Measurements from ENCODE around the gene CHIC2. TPM values are rescaled to one million over a fixed set of nuclear protein-coding genes. Genes with fewer than 3 reads are reported as not detected.
"Not testable (repeated sequence)": the region's sequence is repeated elsewhere in the genome, so short reads cannot be mapped to it uniquely, and the experiment has no call there.

CHIC2 gene
- total RNA-seq, 2 experiments from 2014 or later, result 16.8 to 17.5 TPM

- POLR2A ChIA-PET, result no interaction called here
- intact Hi-C loops (cut with micrococcal nuclease), result no loop called here
- H3K27ac Mint-ChIP-seq, result no peak overlapping the region
- no peak for DNase-seq
- CTCF ChIA-PET, result no interaction called here
- no peaks in the 10 kb centered on the region for H3K9me3 Mint-ChIP-seq
- TF ChIP-seq CTCF (IDR thresholded peaks at IDR 0.05), result no peak
- no peak overlapping the region for H3K4me3 Mint-ChIP-seq
- H3K27me3 Mint-ChIP-seq, result no peaks in the 10 kb centered on the region
- peaks cover 21% of the 10 kb centered on the region for H3K4me1 Mint-ChIP-seq (ENCODE audit: low read depth)
- no peak for ATAC-seq
- peaks cover 5% of the 10 kb centered on the region for H3K36me3 Mint-ChIP-seq (ENCODE audit: low read depth)
Observed at GRCh38 chr4:54027311-54027710, 37.1 kb downstream of the CHIC2 start.

- Mint-ChIP-seq H3K27ac (no peak overlapping the region), H3K36me3 (ENCODE audit: low read depth) (peaks cover 5% of the 10 kb centered on the region), H3K9me3 (no peaks in the 10 kb centered on the region), H3K4me1 (ENCODE audit: low read depth) (peaks cover 18% of the 10 kb centered on the region), H3K27me3 (no peaks in the 10 kb centered on the region), H3K4me3 (no peak overlapping the region)
- DNase-seq (no peak), ATAC-seq (no peak)
- no peak for TF ChIP-seq CTCF (IDR thresholded peaks at IDR 0.05)
- ChIA-PET CTCF (no interaction called here), POLR2A (no interaction called here)
- intact Hi-C loops (cut with micrococcal nuclease), result no loop called here
Observed at GRCh38 chr4:54025582-54025981, 38.8 kb downstream of the CHIC2 start.

- ATAC-seq; H3K36me3 Mint-ChIP-seq (ENCODE audit: low read depth); H3K27me3 Mint-ChIP-seq; intact Hi-C loops (cut with micrococcal nuclease); H3K4me3 Mint-ChIP-seq; H3K27ac Mint-ChIP-seq; H3K9me3 Mint-ChIP-seq; DNase-seq; POLR2A ChIA-PET: not testable (repeated sequence)
- H3K4me1 Mint-ChIP-seq (ENCODE audit: low read depth), result peaks cover 17% of the 10 kb centered on the region
- CTCF ChIA-PET, result interaction anchor here (1.1 kb wide), 1 partner anchor 9 kb away, joined by 3 read pairs; no protein-coding TSS in a partner anchor
Observed at GRCh38 chr4:54023019-54023418, 41.4 kb downstream of the CHIC2 start.

GRCh38 chr4:54017974-54018373 is 46.4 kb downstream of the CHIC2 start:
- Mint-ChIP-seq H3K36me3 (ENCODE audit: low read depth) (peaks cover 4% of the 10 kb centered on the region), H3K4me1 (ENCODE audit: low read depth) (peaks cover 15% of the 10 kb centered on the region), H3K27ac (no peak overlapping the region), H3K9me3 (no peaks in the 10 kb centered on the region), H3K27me3 (no peaks in the 10 kb centered on the region), H3K4me3 (no peak overlapping the region)
- ATAC-seq, result no peak
- no peak for DNase-seq
- no peak for TF ChIP-seq CTCF (IDR thresholded peaks at IDR 0.05)
- ChIA-PET CTCF (no interaction called here), POLR2A (no interaction called here)
- intact Hi-C loops (cut with micrococcal nuclease), result no loop called here

- TF ChIP-seq CTCF (IDR thresholded peaks at IDR 0.05), result no peak
- peaks cover 15% of the 10 kb centered on the region for H3K4me1 Mint-ChIP-seq (ENCODE audit: low read depth)
- ChIA-PET POLR2A (interaction anchor here (0.7 kb wide), 1 partner anchor 22 kb away, joined by 3 read pairs; no protein-coding TSS in a partner anchor), CTCF (no interaction called here)
- no peaks in the 10 kb centered on the region for H3K9me3 Mint-ChIP-seq
- H3K27me3 Mint-ChIP-seq, result no peaks in the 10 kb centered on the region
- intact Hi-C loops (cut with micrococcal nuclease), result no loop called here
- H3K4me3 Mint-ChIP-seq, result no peak overlapping the region
- DNase-seq (no peak), ATAC-seq (no peak)
- H3K36me3 Mint-ChIP-seq (ENCODE audit: low read depth), result peaks cover 5% of the 10 kb centered on the region
- H3K27ac Mint-ChIP-seq, result no peak overlapping the region
Observed at GRCh38 chr4:54017308-54017707, 47.1 kb downstream of the CHIC2 start.

GRCh38 chr4:54016504-54016903 is 47.9 kb downstream of the CHIC2 start:
- H3K4me3 Mint-ChIP-seq, result no peak overlapping the region
- peaks cover 5% of the 10 kb centered on the region for H3K36me3 Mint-ChIP-seq (ENCODE audit: low read depth)
- POLR2A ChIA-PET, result interaction anchor here (0.7 kb wide), 1 partner anchor 23 kb away, joined by 3 read pairs; no protein-coding TSS in a partner anchor
- H3K4me1 Mint-ChIP-seq (ENCODE audit: low read depth), result peaks cover 15% of the 10 kb centered on the region
- ATAC-seq (no peak), DNase-seq (no peak)
- H3K9me3 Mint-ChIP-seq, result no peaks in the 10 kb centered on the region
- intact Hi-C loops (cut with micrococcal nuclease), result no loop called here
- H3K27me3 Mint-ChIP-seq, result no peaks in the 10 kb centered on the region
- CTCF ChIA-PET, result no interaction called here
- no peak overlapping the region for H3K27ac Mint-ChIP-seq
- TF ChIP-seq CTCF (IDR thresholded peaks at IDR 0.05), result no peak
